H1 (cell line): ENCODE measurements around the gene PRKD1. TPM values are rescaled to one million over a fixed set of nuclear protein-coding genes. Genes with fewer than 3 reads are reported as not detected.

ENCODE experiments used
- CHD7 ChIP-seq: fragments of 300-600 bp; sonication (generic); IDR thresholded peaks from 2 replicates; pipeline ENCODE4 v1.7.1; 2012; ENCODE audit warnings: low read length, moderate library complexity, mild to moderate bottlenecking, inconsistent platforms; ENCODE audit not compliant: insufficient replicate concordance
- MAX ChIP-seq: IDR thresholded peaks from 2 replicates; pipeline ENCODE4 v1.6.1; 2012; ENCODE audit warnings: inconsistent platforms
- SAP30 ChIP-seq: fragments of 300-600 bp; sonication (generic); IDR thresholded peaks from 2 replicates; pipeline ENCODE4 v1.7.1; 2012; ENCODE audit warnings: low read length, moderate library complexity, mild to moderate bottlenecking, inconsistent platforms; ENCODE audit not compliant: insufficient read depth, insufficient replicate concordance
- SRF ChIP-seq: IDR thresholded peaks from 2 replicates; pipeline ENCODE4 v1.6.1; 2011; ENCODE audit warnings: mild to moderate bottlenecking, low read depth, low read length, moderate library complexity
- TAF7 ChIP-seq: optimal IDR thresholded peaks from 2 replicates; pipeline ENCODE3; 2011; ENCODE audit warnings: low read depth, mild to moderate bottlenecking, inconsistent platforms, low read length, moderate library complexity, borderline replicate concordance
- TEAD4 ChIP-seq: IDR thresholded peaks from 2 replicates; pipeline ENCODE4 v1.6.1; 2012; ENCODE audit warnings: low read depth, low read length, inconsistent platforms, mixed read lengths
- ZNF274 ChIP-seq: IDR thresholded peaks from 2 replicates; pipeline ENCODE4 v1.7.0; 2012; ENCODE audit warnings: low read length, borderline replicate concordance; ENCODE audit errors: extremely low read depth
- polyA plus RNA-seq, 7 experiments: library from polyadenylated mRNA; depleted of rRNA in 3 of 7; stranded (reverse) in 5 of 7; unstranded in 2 of 7; fragments of >200 nt in 5 of 7; fragments of 200-250 nt in 2 of 7; gene quantifications; 1 replicate in 5 of 7; 2 replicates in 1 of 7; 4 replicates in 1 of 7; pipeline versions ENCODE4 v1.2.1 to v1.2.3, GENCODE V29; 2011 to 2013; ENCODE audit warnings: missing spikeins in 2 of 7, mixed read lengths in 2 of 7
- total RNA-seq: library from RNA; stranded (reverse); fragmentation: NEBNext Ultra II Directional; extraction: Animal tissue kit (Norgen Biotek cat#: 25700); gene quantifications from 2 replicates; pipeline ENCODE4 v1.2.1, GENCODE V29; 2021

Gene PRKD1
- total and polyA plus RNA-seq, 2 of the 8 experiments (the other 6 are each of a cell fraction or from before 2014, with no cell fraction given) = 3.6 to 6.8 TPM

GRCh38 chr14:29554335-29554734 lies 373.3 kb downstream of the PRKD1 start (continued):
- TF ChIP-seq CHD7 (no peak), TEAD4 (no peak), SRF (no peak), ZNF274 (no peak), MAX (no peak), TAF7 (no peak), SAP30 (no peak)
